HepG2 (cell line): Measurements from ENCODE around the gene NPSR1. TPM values are rescaled to one million over a fixed set of nuclear protein-coding genes. Genes with fewer than 3 reads are reported as not detected.

Source experiments
- BORCS8-MEF2B ChIP-seq: sonication (generic); formaldehyde crosslinking; IDR thresholded peaks from 2 replicates; pipeline ENCODE4 v1.8.0; 2022; ENCODE audit warnings: mild to moderate bottlenecking, missing genetic modification reagents
- EP300 ChIP-seq, 3 experiments: sonication (generic) in 1 of 3; formaldehyde crosslinking in 1 of 3; IDR thresholded peaks; 2 replicates each; pipeline versions ENCODE4 v1.5.1 to v1.6.1; 2011 to 2020; ENCODE audit warnings: low read depth in 2 of 3, low read length in 2 of 3, borderline replicate concordance in 1 of 3, improper control_type of control experiment in 1 of 3, mild to moderate bottlenecking in 1 of 3, missing genetic modification reagents in 1 of 3, moderate library complexity in 1 of 3
- FOXC1 ChIP-seq: sonication (generic); formaldehyde crosslinking; IDR thresholded peaks from 2 replicates; pipeline ENCODE4 v1.8.0; 2022; ENCODE audit warnings: mild to moderate bottlenecking, missing genetic modification reagents, borderline replicate concordance
- GATAD2A ChIP-seq: IDR thresholded peaks from 2 replicates; pipeline ENCODE4 v1.6.1; 2016
- KLF16 ChIP-seq, 2 experiments: sonication (generic) in 1 of 2; formaldehyde crosslinking in 1 of 2; IDR thresholded peaks; 2 replicates each; pipeline versions ENCODE4 v1.6.1 to v1.8.0; 2016 to 2023; ENCODE audit warnings: missing genetic modification reagents in 2 of 2, missing compliant biosample characterization in 1 of 2
- MATR3 ChIP-seq: sonication (generic); formaldehyde crosslinking; IDR thresholded peaks from 2 replicates; pipeline ENCODE4 v1.4.0; 2020; ENCODE audit warnings: missing genetic modification reagents
- MTA1 ChIP-seq: sonication (generic); formaldehyde crosslinking; IDR thresholded peaks from 2 replicates; pipeline ENCODE4 v1.4.0; 2020; ENCODE audit warnings: missing genetic modification reagents, mild to moderate bottlenecking, borderline replicate concordance
- PHF21A ChIP-seq: sonication (generic); formaldehyde crosslinking; IDR thresholded peaks from 2 replicates; pipeline ENCODE4 v1.5.0; 2020; ENCODE audit warnings: mild to moderate bottlenecking, missing genetic modification reagents
- RARA ChIP-seq: IDR thresholded peaks from 2 replicates; pipeline ENCODE4 v1.6.1; 2016; ENCODE audit warnings: missing genetic modification reagents, missing compliant biosample characterization
- SALL2 ChIP-seq: sonication (generic); formaldehyde crosslinking; IDR thresholded peaks from 2 replicates; pipeline ENCODE4 v1.8.1; 2023; ENCODE audit warnings: mild to moderate bottlenecking, missing genetic modification reagents, inconsistent platforms
- SOX13 ChIP-seq, 3 experiments: fragments of 450-650 bp in 1 of 3; sonication (generic) in 1 of 3; formaldehyde crosslinking in 1 of 3; IDR thresholded peaks in 2 of 3; conservative IDR thresholded peaks in 1 of 3; 2 replicates each; pipeline versions ENCODE4 v1.5.0 to v1.6.1; 2016 to 2020; ENCODE audit warnings: antibody characterized with exemption in 1 of 3, mild to moderate bottlenecking in 1 of 3, missing compliant biosample characterization in 1 of 3, missing genetic modification reagents in 1 of 3, moderate library complexity in 1 of 3
- ZNF263 ChIP-seq: sonication (generic); formaldehyde crosslinking; IDR thresholded peaks from 2 replicates; pipeline ENCODE4 v1.4.0; 2020; ENCODE audit warnings: missing genetic modification reagents
- ZNF292 ChIP-seq: sonication (generic); formaldehyde crosslinking; IDR thresholded peaks from 2 replicates; pipeline ENCODE4 v1.8.1; 2022; ENCODE audit warnings: mild to moderate bottlenecking, low read depth, missing genetic modification reagents, borderline replicate concordance
- ZNF552 ChIP-seq: sonication (generic); formaldehyde crosslinking; IDR thresholded peaks from 2 replicates; pipeline ENCODE4 v1.9.0; 2022; ENCODE audit warnings: missing genetic modification reagents, mild to moderate bottlenecking, borderline replicate concordance
- ZNF605 ChIP-seq: sonication (generic); formaldehyde crosslinking; IDR thresholded peaks from 2 replicates; pipeline ENCODE4 v1.8.0; 2022; ENCODE audit warnings: mild to moderate bottlenecking, missing genetic modification reagents
- ZSCAN25 ChIP-seq: sonication (generic); formaldehyde crosslinking; IDR thresholded peaks from 2 replicates; pipeline ENCODE4 v1.8.0; 2022; ENCODE audit warnings: mild to moderate bottlenecking, missing genetic modification reagents
- polyA plus RNA-seq, 8 experiments: library from polyadenylated mRNA; depleted of rRNA in 3 of 8; stranded (reverse) in 7 of 8; unstranded in 1 of 8; fragments of >200 nt; fragmentation: Illumina TruSeq in 4 of 8; extraction: Trizol in 4 of 8; gene quantifications; 2 replicates each; pipeline versions ENCODE4 v1.2.1 to v1.2.3, GENCODE V29; 2011 to 2016; ENCODE audit warnings: low read depth in 4 of 8, missing spikeins in 1 of 8, mixed read lengths in 1 of 8; ENCODE audit not compliant: insufficient read depth in 1 of 8
- total RNA-seq, 5 experiments: library from RNA; depleted of rRNA; stranded (reverse); fragments of >200 nt; fragmentation: Illumina TruSeq; extraction: Trizol; gene quantifications; 2 replicates each; pipeline ENCODE4 v1.2.3, GENCODE V29; 2016; ENCODE audit warnings: low read depth in 1 of 5
- TF ChIP-seq, protein P1 (sequence below): fragments of 450-650 bp; IDR thresholded peaks from 2 replicates; pipeline ENCODE4 v1.6.1; 2017; ENCODE audit warnings: mild to moderate bottlenecking
- TF ChIP-seq, protein P2 (sequence below): IDR thresholded peaks from 2 replicates; pipeline ENCODE4 v1.6.1; 2012; ENCODE audit warnings: low read depth, low read length, improper control_type of control experiment
- TF ChIP-seq, protein P3 (sequence below): sonication (generic); formaldehyde crosslinking; conservative IDR thresholded peaks from 2 replicates; pipeline ENCODE4 v1.4.0; 2020; ENCODE audit warnings: mild to moderate bottlenecking, missing genetic modification reagents, moderate library complexity
- TF ChIP-seq, protein P4 (sequence below): sonication (generic); formaldehyde crosslinking; IDR thresholded peaks from 2 replicates; pipeline ENCODE4 v1.5.1; 2020; ENCODE audit warnings: mild to moderate bottlenecking, missing genetic modification reagents, moderate library complexity

NPSR1 gene
- total and polyA plus RNA-seq, 2 of the 13 experiments (the other 11 are each of a cell fraction or from before 2014, with no cell fraction given): not detected

DNA sequence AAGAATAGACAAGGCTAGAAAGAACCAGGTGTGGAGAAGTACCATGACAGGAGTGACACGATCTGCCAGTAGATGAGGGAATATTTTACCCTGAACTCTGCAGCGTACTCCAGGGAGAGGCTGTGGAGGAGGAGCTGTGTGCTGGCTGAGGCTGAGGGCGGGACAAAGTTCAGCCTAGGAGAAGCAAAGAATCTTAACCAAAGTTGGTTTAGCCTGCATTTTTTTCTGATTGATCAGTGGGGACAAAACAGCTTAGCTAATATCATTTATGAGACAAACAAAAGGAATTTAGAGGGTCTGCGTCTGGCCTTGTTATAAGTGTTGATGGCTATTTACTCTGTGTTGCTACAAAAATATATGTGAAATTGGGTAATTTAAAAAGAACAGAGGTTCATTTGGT lies 5.2 kb upstream of the NPSR1 start (continued):
- TF ChIP-seq, protein P1, sequence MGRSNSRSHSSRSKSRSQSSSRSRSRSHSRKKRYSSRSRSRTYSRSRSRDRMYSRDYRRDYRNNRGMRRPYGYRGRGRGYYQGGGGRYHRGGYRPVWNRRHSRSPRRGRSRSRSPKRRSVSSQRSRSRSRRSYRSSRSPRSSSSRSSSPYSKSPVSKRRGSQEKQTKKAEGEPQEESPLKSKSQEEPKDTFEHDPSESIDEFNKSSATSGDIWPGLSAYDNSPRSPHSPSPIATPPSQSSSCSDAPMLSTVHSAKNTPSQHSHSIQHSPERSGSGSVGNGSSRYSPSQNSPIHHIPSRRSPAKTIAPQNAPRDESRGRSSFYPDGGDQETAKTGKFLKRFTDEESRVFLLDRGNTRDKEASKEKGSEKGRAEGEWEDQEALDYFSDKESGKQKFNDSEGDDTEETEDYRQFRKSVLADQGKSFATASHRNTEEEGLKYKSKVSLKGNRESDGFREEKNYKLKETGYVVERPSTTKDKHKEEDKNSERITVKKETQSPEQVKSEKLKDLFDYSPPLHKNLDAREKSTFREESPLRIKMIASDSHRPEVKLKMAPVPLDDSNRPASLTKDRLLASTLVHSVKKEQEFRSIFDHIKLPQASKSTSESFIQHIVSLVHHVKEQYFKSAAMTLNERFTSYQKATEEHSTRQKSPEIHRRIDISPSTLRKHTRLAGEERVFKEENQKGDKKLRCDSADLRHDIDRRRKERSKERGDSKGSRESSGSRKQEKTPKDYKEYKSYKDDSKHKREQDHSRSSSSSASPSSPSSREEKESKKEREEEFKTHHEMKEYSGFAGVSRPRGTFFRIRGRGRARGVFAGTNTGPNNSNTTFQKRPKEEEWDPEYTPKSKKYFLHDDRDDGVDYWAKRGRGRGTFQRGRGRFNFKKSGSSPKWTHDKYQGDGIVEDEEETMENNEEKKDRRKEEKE: no peak
- TF ChIP-seq MATR3 (CRISPR knock-in tag): no peak
- TF ChIP-seq SOX13 (IDR thresholded peaks at IDR 0.05): no peak
- TF ChIP-seq SOX13 (CRISPR knock-in tag; conservative IDR thresholded peaks at IDR 0.05 in 1 of 2, IDR thresholded peaks at IDR 0.05 in 1 of 2): peak in 1 of 2 experiments; percentile 20; a peak in 1 of 4 replicates
- TF ChIP-seq, protein P2, sequence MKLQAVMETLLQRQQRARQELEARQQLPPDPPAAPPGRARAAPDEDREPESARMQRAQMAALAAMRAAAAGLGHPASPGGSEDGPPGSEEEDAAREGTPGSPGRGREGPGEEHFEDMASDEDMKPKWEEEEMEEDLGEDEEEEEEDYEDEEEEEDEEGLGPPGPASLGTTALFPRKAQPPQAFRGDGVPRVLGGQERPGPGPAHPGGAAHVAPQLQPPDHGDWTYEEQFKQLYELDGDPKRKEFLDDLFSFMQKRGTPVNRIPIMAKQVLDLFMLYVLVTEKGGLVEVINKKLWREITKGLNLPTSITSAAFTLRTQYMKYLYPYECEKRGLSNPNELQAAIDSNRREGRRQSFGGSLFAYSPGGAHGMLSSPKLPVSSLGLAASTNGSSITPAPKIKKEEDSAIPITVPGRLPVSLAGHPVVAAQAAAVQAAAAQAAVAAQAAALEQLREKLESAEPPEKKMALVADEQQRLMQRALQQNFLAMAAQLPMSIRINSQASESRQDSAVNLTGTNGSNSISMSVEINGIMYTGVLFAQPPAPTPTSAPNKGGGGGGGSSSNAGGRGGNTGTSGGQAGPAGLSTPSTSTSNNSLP: no peak
- 0 out of 2 replicates have a peak, but pooled peaks have one; percentile 16 for TF ChIP-seq ZNF292 (CRISPR knock-in tag)
- no peak for TF ChIP-seq SALL2 (CRISPR knock-in tag)
- TF ChIP-seq, protein P3, sequence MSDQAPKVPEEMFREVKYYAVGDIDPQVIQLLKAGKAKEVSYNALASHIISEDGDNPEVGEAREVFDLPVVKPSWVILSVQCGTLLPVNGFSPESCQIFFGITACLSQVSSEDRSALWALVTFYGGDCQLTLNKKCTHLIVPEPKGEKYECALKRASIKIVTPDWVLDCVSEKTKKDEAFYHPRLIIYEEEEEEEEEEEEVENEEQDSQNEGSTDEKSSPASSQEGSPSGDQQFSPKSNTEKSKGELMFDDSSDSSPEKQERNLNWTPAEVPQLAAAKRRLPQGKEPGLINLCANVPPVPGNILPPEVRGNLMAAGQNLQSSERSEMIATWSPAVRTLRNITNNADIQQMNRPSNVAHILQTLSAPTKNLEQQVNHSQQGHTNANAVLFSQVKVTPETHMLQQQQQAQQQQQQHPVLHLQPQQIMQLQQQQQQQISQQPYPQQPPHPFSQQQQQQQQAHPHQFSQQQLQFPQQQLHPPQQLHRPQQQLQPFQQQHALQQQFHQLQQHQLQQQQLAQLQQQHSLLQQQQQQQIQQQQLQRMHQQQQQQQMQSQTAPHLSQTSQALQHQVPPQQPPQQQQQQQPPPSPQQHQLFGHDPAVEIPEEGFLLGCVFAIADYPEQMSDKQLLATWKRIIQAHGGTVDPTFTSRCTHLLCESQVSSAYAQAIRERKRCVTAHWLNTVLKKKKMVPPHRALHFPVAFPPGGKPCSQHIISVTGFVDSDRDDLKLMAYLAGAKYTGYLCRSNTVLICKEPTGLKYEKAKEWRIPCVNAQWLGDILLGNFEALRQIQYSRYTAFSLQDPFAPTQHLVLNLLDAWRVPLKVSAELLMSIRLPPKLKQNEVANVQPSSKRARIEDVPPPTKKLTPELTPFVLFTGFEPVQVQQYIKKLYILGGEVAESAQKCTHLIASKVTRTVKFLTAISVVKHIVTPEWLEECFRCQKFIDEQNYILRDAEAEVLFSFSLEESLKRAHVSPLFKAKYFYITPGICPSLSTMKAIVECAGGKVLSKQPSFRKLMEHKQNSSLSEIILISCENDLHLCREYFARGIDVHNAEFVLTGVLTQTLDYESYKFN (CRISPR knock-in tag): peak; percentile 33; the same call in 1 of the 2 replicates
- 0 out of 2 replicates have a peak, but pooled peaks have one; percentile 38 for TF ChIP-seq PHF21A (CRISPR knock-in tag)
- TF ChIP-seq BORCS8-MEF2B (CRISPR knock-in tag): no peak
- 0 out of 2 replicates have a peak, but pooled peaks have one; percentile 17 for TF ChIP-seq RARA
- 0 out of 2 replicates have a peak, but pooled peaks have one; percentile 8 for TF ChIP-seq ZNF605 (CRISPR knock-in tag)
- peak in 1 of 2 experiments; percentile 15; a peak in 1 of 4 replicates for TF ChIP-seq EP300 (IDR thresholded peaks at IDR 0.05; ENCODE audit: low read depth in 2 of 2, low read length in 2 of 2)
- TF ChIP-seq EP300 (CRISPR knock-in tag; IDR thresholded peaks at IDR 0.05; ENCODE audit: borderline replicate concordance): no peak
- 0 out of 2 replicates have a peak, but pooled peaks have one; percentile 42 for TF ChIP-seq ZNF263
- TF ChIP-seq, protein P4, sequence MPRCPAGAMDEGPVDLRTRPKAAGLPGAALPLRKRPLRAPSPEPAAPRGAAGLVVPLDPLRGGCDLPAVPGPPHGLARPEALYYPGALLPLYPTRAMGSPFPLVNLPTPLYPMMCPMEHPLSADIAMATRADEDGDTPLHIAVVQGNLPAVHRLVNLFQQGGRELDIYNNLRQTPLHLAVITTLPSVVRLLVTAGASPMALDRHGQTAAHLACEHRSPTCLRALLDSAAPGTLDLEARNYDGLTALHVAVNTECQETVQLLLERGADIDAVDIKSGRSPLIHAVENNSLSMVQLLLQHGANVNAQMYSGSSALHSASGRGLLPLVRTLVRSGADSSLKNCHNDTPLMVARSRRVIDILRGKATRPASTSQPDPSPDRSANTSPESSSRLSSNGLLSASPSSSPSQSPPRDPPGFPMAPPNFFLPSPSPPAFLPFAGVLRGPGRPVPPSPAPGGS (CRISPR knock-in tag): no peak
- 0 out of 4 replicates have a peak, but pooled peaks of 1 of the 2 experiments have one; percentile 12 for TF ChIP-seq KLF16 (CRISPR knock-in tag; IDR thresholded peaks at IDR 0.05)
- peak; percentile 54 for TF ChIP-seq GATAD2A (CRISPR knock-in tag)
- no peak for TF ChIP-seq ZNF552
- no peak for TF ChIP-seq MTA1 (CRISPR knock-in tag)
- TF ChIP-seq FOXC1 (CRISPR knock-in tag): no peak
- TF ChIP-seq ZSCAN25 (CRISPR knock-in tag): no peak
